ENCODE results near the gene SLC35B4.

Gene SLC35B4

DNA sequence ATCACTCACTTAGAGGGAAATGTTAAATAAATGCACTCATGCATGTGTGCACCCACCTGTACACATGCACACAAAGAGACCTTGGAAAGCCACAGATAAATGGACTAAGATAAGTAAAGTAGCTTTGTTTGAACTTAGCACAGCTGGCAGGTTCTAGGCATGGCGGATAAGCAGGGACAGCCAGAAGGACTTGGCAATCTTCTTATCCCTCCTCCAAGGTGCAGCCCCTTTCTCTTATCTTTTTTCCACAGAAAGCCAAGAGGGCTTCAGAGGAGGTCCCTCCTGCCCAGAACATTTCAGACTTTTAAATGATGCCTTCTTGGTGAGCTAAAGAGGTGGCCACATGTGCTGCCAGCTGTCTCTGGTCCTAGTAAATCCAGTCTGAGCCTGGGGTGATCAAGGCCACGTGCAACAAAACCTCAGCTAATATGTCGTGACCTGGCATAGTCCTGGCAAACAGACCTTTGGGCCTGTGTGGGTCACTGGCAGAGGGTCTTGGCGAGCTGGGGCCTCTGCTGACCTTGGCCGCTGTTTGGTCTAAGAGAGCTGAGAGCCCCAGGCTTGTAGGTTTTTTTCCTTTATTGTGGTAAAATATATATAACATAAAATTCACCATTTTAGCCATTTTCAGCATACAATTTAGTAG, 43.2 kb upstream of the SLC35B4 start:
- no peaks in the 10 kb centered on the region; the same call in 1 of the 2 replicates for H3K4me1 ChIP-seq
- TF ChIP-seq, protein P1, sequence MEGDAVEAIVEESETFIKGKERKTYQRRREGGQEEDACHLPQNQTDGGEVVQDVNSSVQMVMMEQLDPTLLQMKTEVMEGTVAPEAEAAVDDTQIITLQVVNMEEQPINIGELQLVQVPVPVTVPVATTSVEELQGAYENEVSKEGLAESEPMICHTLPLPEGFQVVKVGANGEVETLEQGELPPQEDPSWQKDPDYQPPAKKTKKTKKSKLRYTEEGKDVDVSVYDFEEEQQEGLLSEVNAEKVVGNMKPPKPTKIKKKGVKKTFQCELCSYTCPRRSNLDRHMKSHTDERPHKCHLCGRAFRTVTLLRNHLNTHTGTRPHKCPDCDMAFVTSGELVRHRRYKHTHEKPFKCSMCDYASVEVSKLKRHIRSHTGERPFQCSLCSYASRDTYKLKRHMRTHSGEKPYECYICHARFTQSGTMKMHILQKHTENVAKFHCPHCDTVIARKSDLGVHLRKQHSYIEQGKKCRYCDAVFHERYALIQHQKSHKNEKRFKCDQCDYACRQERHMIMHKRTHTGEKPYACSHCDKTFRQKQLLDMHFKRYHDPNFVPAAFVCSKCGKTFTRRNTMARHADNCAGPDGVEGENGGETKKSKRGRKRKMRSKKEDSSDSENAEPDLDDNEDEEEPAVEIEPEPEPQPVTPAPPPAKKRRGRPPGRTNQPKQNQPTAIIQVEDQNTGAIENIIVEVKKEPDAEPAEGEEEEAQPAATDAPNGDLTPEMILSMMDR (IDR thresholded peaks at IDR 0.05; ENCODE audit: low read depth, low read length): no peak

DNA sequence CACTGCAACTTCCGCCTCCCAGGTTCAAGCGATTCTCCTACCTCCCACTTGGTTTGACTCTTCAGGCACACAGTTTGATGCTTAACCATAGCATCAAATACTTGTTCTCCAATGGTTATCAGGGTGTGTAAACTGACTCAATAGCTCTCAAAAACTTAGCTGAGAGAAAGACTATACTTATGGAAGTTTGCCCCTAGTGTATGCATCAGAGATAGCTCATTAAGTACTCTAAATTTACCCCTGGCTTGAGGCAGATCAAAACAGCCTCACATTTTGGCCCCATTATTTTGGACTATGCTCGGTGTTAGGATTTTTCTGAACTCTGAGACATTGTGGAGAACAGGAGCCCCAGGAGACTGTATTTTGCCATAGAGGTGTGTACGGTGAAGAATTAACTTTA, 40.8 kb upstream of the SLC35B4 start:
- H3K9me3 ChIP-seq: no peaks in the 10 kb centered on the region
- H3K27me3 ChIP-seq: no peaks in the 10 kb centered on the region
- H3K4me3 ChIP-seq (ENCODE audit: low read depth, low read length): no peak overlapping the region
- H3K36me3 ChIP-seq: no peaks in the 10 kb centered on the region
- no peak for DNase-seq
- TF ChIP-seq, protein P1 (IDR thresholded peaks at IDR 0.05; ENCODE audit: low read depth, low read length): peak; percentile 15; the same call in 1 of the 2 replicates
- H3K4me1 ChIP-seq: no peaks in the 10 kb centered on the region; the same call in 1 of the 2 replicates

More for the DNA sequence above, 43.2 kb upstream of the SLC35B4 start:
- Histone ChIP-seq H3K4me3 (ENCODE audit: low read depth, low read length) (no peak overlapping the region), H3K9me3 (no peaks in the 10 kb centered on the region), H3K36me3 (no peaks in the 10 kb centered on the region), H3K27me3 (no peaks in the 10 kb centered on the region)
- no peak for DNase-seq

DNA sequence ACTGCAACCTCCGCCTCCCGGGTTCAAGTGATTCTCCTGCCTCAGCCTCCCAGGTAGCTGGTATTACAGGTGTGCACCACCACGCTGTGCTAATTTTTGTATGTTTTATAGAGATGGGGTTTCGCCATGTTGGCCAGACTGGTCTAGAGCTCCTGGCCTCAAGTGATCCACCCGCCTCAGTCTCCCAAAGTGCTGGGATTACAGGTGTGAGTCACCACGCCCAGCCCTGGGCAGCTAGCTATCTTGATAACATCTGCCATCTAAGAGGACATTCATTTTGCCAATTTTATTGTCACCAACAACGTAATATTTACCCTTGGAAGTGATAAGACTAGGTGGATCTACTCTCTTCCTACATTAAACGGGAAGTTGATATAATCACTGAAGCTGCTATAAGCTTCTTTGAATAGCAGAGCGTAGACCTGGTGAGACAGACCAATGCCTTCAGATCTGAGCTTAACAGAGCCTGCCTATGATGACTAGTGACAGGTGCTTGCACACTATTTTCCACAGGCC, 39.7 kb upstream of the SLC35B4 start:
- no peak for DNase-seq
- Histone ChIP-seq H3K36me3 (no peaks in the 10 kb centered on the region), H3K4me1 (no peaks in the 10 kb centered on the region; the same call in 1 of the 2 replicates), H3K27me3 (no peaks in the 10 kb centered on the region), H3K9me3 (no peaks in the 10 kb centered on the region), H3K4me3 (ENCODE audit: low read depth, low read length) (no peak overlapping the region)
- TF ChIP-seq, protein P1 (IDR thresholded peaks at IDR 0.05; ENCODE audit: low read depth, low read length): no peak

GRCh38 chr7:134355927-134356326, 39.2 kb upstream of the SLC35B4 start:
- Histone ChIP-seq H3K36me3 (no peaks in the 10 kb centered on the region), H3K4me3 (ENCODE audit: low read depth, low read length) (no peak overlapping the region)
- DNase-seq: no peak

DNA sequence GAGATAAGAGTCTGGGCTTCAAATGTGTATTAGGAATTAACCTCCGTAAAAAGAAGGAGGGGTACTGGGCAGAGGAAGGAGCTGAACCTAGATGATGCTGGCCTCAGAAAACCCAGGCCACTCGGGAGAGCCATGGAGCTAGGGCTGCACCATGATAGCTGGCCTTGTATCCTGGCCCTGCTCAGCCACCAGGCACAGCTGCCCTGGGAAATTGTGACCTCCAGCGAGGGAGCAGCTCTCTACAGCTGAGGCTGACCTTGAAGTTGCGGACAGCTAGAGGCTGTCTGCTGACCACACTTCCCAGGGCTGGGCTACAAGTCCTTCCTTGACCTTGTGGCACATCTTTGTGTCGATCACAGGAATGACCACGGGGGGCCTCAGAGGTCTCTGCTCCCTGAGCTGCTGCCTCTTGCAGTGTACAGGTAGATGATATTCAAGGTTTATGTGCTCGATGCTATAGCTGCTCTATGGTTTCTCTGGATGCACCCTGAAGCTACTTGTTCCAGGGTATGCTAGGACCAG, 38.3 kb upstream of the SLC35B4 start:
- H3K4me1 ChIP-seq: no peaks in the 10 kb centered on the region; the same call in 1 of the 2 replicates
- no peaks in the 10 kb centered on the region for H3K9me3 ChIP-seq
- H3K36me3 ChIP-seq: no peaks in the 10 kb centered on the region
- no peaks in the 10 kb centered on the region for H3K27me3 ChIP-seq
- no peak for DNase-seq
- H3K4me3 ChIP-seq (ENCODE audit: low read depth, low read length): no peak overlapping the region
- TF ChIP-seq, protein P1 (IDR thresholded peaks at IDR 0.05; ENCODE audit: low read depth, low read length): no peak

More at GRCh38 chr7:134355927-134356326, 39.2 kb upstream of the SLC35B4 start:
- Histone ChIP-seq H3K27me3 (no peaks in the 10 kb centered on the region), H3K9me3 (no peaks in the 10 kb centered on the region), H3K4me1 (no peaks in the 10 kb centered on the region; the same call in 1 of the 2 replicates)
- TF ChIP-seq, protein P1 (IDR thresholded peaks at IDR 0.05; ENCODE audit: low read depth, low read length): no peak

DNA sequence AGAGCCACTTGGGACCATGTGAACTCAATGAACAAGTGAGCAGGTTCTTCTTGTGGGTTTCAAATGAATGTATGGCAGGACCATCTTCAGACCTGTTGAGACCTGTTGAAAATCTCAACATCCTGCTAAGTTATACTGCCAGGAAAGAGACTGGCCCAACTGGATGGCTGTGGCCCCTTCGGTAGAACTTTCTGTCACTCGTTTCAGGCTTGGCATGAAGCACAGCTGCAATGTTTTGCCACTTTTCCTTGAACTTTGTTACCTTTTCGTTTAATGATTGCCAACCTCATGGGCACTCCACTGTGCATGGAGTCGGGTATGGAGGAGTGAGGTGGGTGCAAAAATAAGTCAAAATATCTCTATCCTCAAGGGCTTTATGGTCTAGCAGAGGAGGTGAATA, 36.7 kb upstream of the SLC35B4 start:
- Histone ChIP-seq H3K27me3 (no peaks in the 10 kb centered on the region), H3K9me3 (no peaks in the 10 kb centered on the region), H3K4me1 (no peaks in the 10 kb centered on the region; the same call in 1 of the 2 replicates), H3K36me3 (no peaks in the 10 kb centered on the region), H3K4me3 (ENCODE audit: low read depth, low read length) (no peak overlapping the region)
- TF ChIP-seq, protein P1 (IDR thresholded peaks at IDR 0.05; ENCODE audit: low read depth, low read length): no peak
- no peak for DNase-seq

Data from BE2C (cell line).